Measurements from ENCODE around the gene CCDC50.

GRCh38 chr3:191383124-191383523 lies 53.9 kb downstream of the CCDC50 start:
- TF ChIP-seq CTCF (conservative IDR thresholded peaks at IDR 0.05) = no peak
- no peak for TF ChIP-seq ZFX (IDR thresholded peaks at IDR 0.05)

All from C4-2B (cell line).